Loucy (cell line): Measurements from ENCODE around the gene ME3.

ENCODE experiments used
- H2AFZ ChIP-seq: fragments of 200-600 bp; sonication (generic); 2 replicates; pipeline ENCODE4 v1.6.0; 2016; ENCODE audit warnings: antibody characterized with exemption, mild to moderate bottlenecking, low read length, moderate library complexity
- H3F3A ChIP-seq: fragments of 200-600 bp; 2 replicates; pipeline ENCODE4 v1.6.0; 2016; ENCODE audit warnings: antibody characterized with exemption, low read depth, mild to moderate bottlenecking
- H3K27me3 ChIP-seq: fragments of 200-600 bp; sonication (generic); 2 replicates; pipeline ENCODE4 v1.6.1; 2014; ENCODE audit warnings: low read length, mild to moderate bottlenecking; ENCODE audit not compliant: insufficient read depth, poor library complexity, severe bottlenecking
- H3K36me3 ChIP-seq: fragments of 200-600 bp; sonication (generic); 2 replicates; pipeline ENCODE4 v1.6.1; 2016; ENCODE audit warnings: low read length; ENCODE audit not compliant: insufficient read depth
- H3K4me1 ChIP-seq: fragments of 200-600 bp; sonication (generic); 2 replicates; pipeline ENCODE4 v1.5.1; 2014; ENCODE audit warnings: low read length, mild to moderate bottlenecking; ENCODE audit not compliant: insufficient read depth, poor library complexity, severe bottlenecking
- H3K4me2 ChIP-seq: fragments of 200-600 bp; sonication (generic); 2 replicates; pipeline ENCODE4 v1.6.0; 2014; ENCODE audit warnings: antibody characterized with exemption, low read length, low read depth, mild to moderate bottlenecking; ENCODE audit not compliant: poor library complexity, severe bottlenecking
- H3K4me3 ChIP-seq: fragments of 200-600 bp; sonication (generic); 2 replicates; pipeline ENCODE4 v1.5.1; 2014; ENCODE audit warnings: low read length, mild to moderate bottlenecking, mixed read lengths; ENCODE audit not compliant: poor library complexity, severe bottlenecking
- H3K79me2 ChIP-seq: fragments of 200-600 bp; sonication (generic); 2 replicates; pipeline ENCODE4 v1.6.1; 2014; ENCODE audit warnings: low read length; ENCODE audit not compliant: insufficient read depth
- H3K9ac ChIP-seq: fragments of 200-600 bp; sonication (generic); 2 replicates; pipeline ENCODE4 v1.6.0; 2014; ENCODE audit warnings: mild to moderate bottlenecking, low read depth, low read length, moderate library complexity; ENCODE audit not compliant: poor library complexity, severe bottlenecking
- H3K9me2 ChIP-seq: fragments of 200-600 bp; sonication (generic); replicated peaks from 2 replicates; pipeline ENCODE4 v1.6.1; 2016; ENCODE audit warnings: low read depth, low read length, mixed read lengths
- H3K9me3 ChIP-seq: fragments of 200-600 bp; sonication (generic); 2 replicates; pipeline ENCODE4 v1.6.1; 2014; ENCODE audit warnings: mild to moderate bottlenecking, antibody characterized with exemption, low read length, low read depth; ENCODE audit not compliant: insufficient read depth
- H4K20me1 ChIP-seq: fragments of 200-600 bp; sonication (generic); 2 replicates; pipeline ENCODE4 v1.6.0; 2014; ENCODE audit warnings: antibody characterized with exemption, low read length, mild to moderate bottlenecking; ENCODE audit not compliant: insufficient read depth, poor library complexity, severe bottlenecking
- CTCF ChIP-seq: fragments of 200-600 bp; sonication (generic); conservative IDR thresholded peaks from 2 replicates; pipeline ENCODE4 v1.5.1; 2014; ENCODE audit warnings: mild to moderate bottlenecking, antibody characterized with exemption, low read length
- EZH2phosphoT487 ChIP-seq: fragments of 200-600 bp; IDR thresholded peaks from 2 replicates; pipeline ENCODE4 v1.6.1; 2018; ENCODE audit warnings: antibody characterized with exemption, mild to moderate bottlenecking, moderate library complexity, borderline replicate concordance

The ME3 gene

GRCh38 chr11:86459682-86460460 lies 212.5 kb downstream of the ME3 start:
- Histone ChIP-seq H3F3A (no peaks in the 10 kb centered on the region), H3K9ac (no peak overlapping the region), H3K36me3 (no peaks in the 10 kb centered on the region), H3K27me3 (no peaks in the 10 kb centered on the region), H3K4me2 (no peak overlapping the region), H3K9me3 (no peaks in the 10 kb centered on the region), H3K4me1 (peaks cover 21% of the 10 kb centered on the region), H3K4me3 (no peak overlapping the region), H3K9me2 (no peaks in the 10 kb centered on the region), H4K20me1 (no peaks in the 10 kb centered on the region), H3K79me2 (no peaks in the 10 kb centered on the region), H2AFZ (no peak overlapping the region)
- TF ChIP-seq EZH2phosphoT487 (no peak), CTCF (no peak)

GRCh38 chr11:86459002-86459385 lies 213.4 kb downstream of the ME3 start:
- H3K4me2 ChIP-seq, result no peak overlapping the region
- H3K36me3 ChIP-seq, result no peaks in the 10 kb centered on the region
- H3K9me3 ChIP-seq, result no peaks in the 10 kb centered on the region
- no peaks in the 10 kb centered on the region for H3K9me2 ChIP-seq
- TF ChIP-seq CTCF (no peak), EZH2phosphoT487 (no peak)
- H3K27me3 ChIP-seq, result no peaks in the 10 kb centered on the region
- no peak overlapping the region for H2AFZ ChIP-seq
- H3K4me1 ChIP-seq, result peaks cover 14% of the 10 kb centered on the region
- no peak overlapping the region for H3K4me3 ChIP-seq
- no peaks in the 10 kb centered on the region for H4K20me1 ChIP-seq
- H3K9ac ChIP-seq, result no peak overlapping the region
- no peaks in the 10 kb centered on the region for H3F3A ChIP-seq
- no peaks in the 10 kb centered on the region for H3K79me2 ChIP-seq

- Histone ChIP-seq H3K79me2 (no peaks in the 10 kb centered on the region), H3F3A (no peaks in the 10 kb centered on the region), H3K9ac (no peak overlapping the region), H3K9me2 (no peaks in the 10 kb centered on the region), H2AFZ (no peak overlapping the region), H3K36me3 (no peaks in the 10 kb centered on the region), H4K20me1 (no peaks in the 10 kb centered on the region), H3K4me2 (no peak overlapping the region), H3K27me3 (no peaks in the 10 kb centered on the region), H3K9me3 (no peaks in the 10 kb centered on the region), H3K4me3 (no peak overlapping the region), H3K4me1 (peaks cover 14% of the 10 kb centered on the region)
- TF ChIP-seq CTCF, result no peak
- no peak for TF ChIP-seq EZH2phosphoT487
Measured at GRCh38 chr11:86458294-86459001, 214.0 kb downstream of the ME3 start.
